Measurements from ENCODE around the gene IL4. TPM values are rescaled to one million over a fixed set of nuclear protein-coding genes. Genes with fewer than 3 reads are reported as not detected.

The IL4 gene
- total RNA-seq, 2 experiments from 2014 or later = not detected

DNA sequence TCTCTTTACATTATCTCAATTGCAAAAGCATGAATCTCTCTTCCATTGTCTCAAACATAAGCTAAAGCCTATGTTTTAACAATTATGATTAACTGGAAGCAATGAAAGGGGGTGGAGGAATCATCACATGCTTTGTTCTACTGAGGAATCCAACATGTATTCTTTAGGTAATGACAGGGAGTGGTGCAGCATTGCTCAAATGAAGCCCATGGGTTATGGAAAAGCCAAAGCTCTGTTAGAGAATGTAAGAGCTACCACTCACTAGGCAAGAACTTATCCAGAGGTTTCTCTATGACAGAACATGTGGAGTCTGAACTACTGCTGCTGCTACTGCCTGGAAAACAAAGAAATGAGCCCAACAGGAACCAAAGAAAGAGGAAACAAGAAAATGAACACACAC, 34.9 kb downstream of the IL4 start:
- no peaks in the 10 kb centered on the region for H3K27me3 Mint-ChIP-seq (ENCODE audit: low read depth)
- H3K27ac Mint-ChIP-seq = no peak overlapping the region
- ChIA-PET CTCF (interaction anchor here (0.8 to 2.4 kb wide), 3 partner anchors 21 to 182 kb away, joined by 3 to 8 read pairs (median 3); no protein-coding TSS in a partner anchor), POLR2A (interaction anchor here (0.7 to 1.1 kb wide), 2 partner anchors 11 to 88 kb away, joined by 3 read pairs; no protein-coding TSS in a partner anchor)
- H3K4me1 Mint-ChIP-seq (ENCODE audit: low read depth) = peaks cover 25% of the 10 kb centered on the region
- H3K4me3 Mint-ChIP-seq = no peak overlapping the region
- peaks cover 29% of the 10 kb centered on the region for H3K36me3 Mint-ChIP-seq (ENCODE audit: low read depth)
- DNase-seq (no peak), ATAC-seq (no peak)
- no peaks in the 10 kb centered on the region for H3K9me3 Mint-ChIP-seq (ENCODE audit: insufficient read depth)

DNA sequence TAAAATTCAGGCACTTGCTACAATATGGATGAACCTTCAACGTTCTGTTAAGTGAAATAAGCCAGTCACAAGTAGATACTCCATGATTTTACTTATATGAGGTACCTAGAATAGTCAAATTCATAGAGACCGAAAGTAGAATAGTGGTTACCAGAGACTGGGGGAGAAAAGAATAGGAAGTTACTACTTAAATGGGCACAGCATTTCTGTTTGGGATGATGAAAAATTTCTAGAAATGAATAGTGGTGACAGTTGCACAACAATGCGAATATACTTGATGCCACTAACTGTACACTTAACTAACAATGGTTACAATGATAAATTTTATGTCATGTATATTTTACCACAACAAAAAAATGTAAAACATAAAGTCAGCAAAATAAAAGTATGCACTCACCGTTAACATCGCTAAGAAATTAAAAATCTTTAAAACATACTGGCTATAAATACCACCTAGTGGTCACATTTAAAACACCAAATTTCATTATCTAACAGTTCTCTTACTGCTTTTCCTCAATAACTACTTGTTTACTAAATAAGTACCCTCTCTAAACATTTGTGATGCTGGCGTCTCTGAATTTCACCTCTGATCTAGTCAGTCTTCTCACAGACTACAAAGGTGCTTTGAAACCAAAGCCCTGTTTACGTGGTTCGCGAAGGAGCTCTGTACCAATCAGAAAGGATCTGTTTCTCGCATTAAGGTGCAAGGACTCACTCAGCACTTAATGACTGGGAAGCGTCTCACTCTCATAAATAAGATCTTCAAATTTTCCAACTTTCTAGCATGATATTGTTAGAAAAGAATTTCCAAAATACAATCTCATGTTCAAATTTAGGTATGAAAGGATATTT, 40.9 kb downstream of the IL4 start:
- ATAC-seq = no peak
- ChIA-PET CTCF (interaction anchor here (0.6 to 2.4 kb wide), 23 partner anchors 11 to 347 kb away, joined by 3 to 15 read pairs (median 4); partner anchors contain the start of genes IL13 and KIF3A), POLR2A (no interaction called here)
- Mint-ChIP-seq H3K36me3 (ENCODE audit: low read depth) (peaks cover 25% of the 10 kb centered on the region), H3K27ac (peak overlapping the region; percentile 29), H3K4me1 (ENCODE audit: low read depth) (peaks cover 17% of the 10 kb centered on the region), H3K27me3 (ENCODE audit: low read depth) (no peaks in the 10 kb centered on the region), H3K9me3 (ENCODE audit: insufficient read depth) (no peaks in the 10 kb centered on the region), H3K4me3 (peak overlapping the region; percentile 3)
- no peak for DNase-seq

DNA sequence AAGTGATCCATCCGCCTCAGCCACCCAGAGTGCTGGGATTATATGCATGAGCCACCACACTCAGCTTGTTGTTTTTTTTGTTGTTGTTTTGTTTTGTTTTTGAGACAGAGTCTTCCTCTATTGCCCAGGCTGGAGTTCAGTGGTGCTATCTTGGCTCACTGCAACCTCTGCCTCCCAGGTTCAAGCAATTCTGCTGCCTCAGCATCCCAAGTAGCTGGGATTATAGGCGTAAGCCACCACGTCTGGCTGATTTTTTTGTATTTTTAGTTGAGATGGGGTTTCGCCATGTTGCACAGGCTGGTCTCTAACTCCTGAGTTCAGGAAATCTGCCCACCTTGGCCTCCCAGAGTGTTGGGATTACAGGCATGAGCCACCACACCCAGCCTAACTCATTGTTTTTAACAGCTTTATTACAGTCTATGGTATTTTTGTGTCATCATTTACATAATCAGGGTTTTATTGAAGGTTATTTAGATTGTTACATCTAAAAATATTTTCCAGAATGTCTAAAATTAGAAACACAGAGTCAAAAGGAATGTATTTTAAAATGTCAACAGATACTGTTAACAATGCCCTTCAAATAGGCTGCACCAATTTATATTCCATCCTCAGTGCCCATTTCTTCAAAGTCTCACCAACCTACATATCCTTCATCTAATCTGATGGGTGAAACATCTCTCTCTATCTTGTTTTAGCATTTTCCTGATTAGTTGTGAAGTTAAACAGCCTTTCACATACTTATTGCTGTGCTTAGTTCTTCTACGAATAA, 44.9 kb downstream of the IL4 start:
- ATAC-seq = no peak
- H3K27ac Mint-ChIP-seq = no peak overlapping the region
- no peaks in the 10 kb centered on the region for H3K9me3 Mint-ChIP-seq (ENCODE audit: insufficient read depth)
- H3K4me3 Mint-ChIP-seq = no peak overlapping the region
- ChIA-PET POLR2A (interaction anchor here (0.7 kb wide), 1 partner anchor 174 kb away, joined by 6 read pairs; no protein-coding TSS in a partner anchor), CTCF (interaction anchor here (1.4 kb wide), 1 partner anchor 16 kb away, joined by 4 read pairs; no protein-coding TSS in a partner anchor)
- H3K27me3 Mint-ChIP-seq (ENCODE audit: low read depth) = no peaks in the 10 kb centered on the region
- H3K4me1 Mint-ChIP-seq (ENCODE audit: low read depth) = peaks cover 16% of the 10 kb centered on the region
- peaks cover 29% of the 10 kb centered on the region for H3K36me3 Mint-ChIP-seq (ENCODE audit: low read depth)
- no peak for DNase-seq

DNA sequence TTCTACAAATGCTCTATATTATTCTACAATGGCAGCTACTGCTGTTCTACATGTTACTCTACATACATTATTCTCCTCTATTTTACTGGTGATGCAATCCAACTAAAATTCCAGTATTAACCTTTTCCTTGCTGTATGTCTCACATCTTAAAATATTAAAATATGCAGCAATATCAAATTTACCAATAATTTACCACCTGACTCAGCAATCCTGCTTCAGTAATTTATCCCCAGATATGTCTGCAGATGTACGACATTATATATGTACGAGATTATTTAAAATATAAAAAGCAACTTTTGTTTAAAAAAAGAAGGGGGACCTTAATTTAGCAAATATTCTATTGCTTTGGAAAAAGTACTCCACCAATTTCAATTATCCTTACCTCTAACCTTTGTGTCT, 52.0 kb downstream of the IL4 start:
- Mint-ChIP-seq H3K4me3 (no peak overlapping the region), H3K27ac (no peak overlapping the region)

DNA sequence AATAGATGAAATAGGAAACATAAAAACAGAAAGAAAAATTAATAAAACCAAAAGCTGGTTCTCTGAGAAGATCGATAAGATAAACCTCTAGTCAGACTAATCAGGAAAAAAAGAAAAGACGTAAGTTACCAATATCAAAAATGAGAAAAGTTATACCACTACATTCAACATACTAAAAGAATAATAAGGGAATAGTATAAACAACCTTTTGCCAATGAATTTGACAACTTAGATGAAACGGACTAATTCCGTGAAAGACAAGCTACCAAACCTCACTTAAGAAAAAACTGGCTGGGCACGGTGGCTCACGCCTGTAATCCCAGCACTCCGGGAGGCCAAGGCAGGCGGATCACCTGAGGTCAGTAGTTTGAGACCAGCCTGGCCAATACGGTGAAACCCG, 56.1 kb downstream of the IL4 start:
- POLR2A ChIA-PET = no interaction called here
- no peak overlapping the region for H3K4me3 Mint-ChIP-seq
- peaks cover 25% of the 10 kb centered on the region for H3K36me3 Mint-ChIP-seq (ENCODE audit: low read depth)
- H3K9me3 Mint-ChIP-seq (ENCODE audit: insufficient read depth) = no peaks in the 10 kb centered on the region
- H3K4me1 Mint-ChIP-seq (ENCODE audit: low read depth) = peaks cover 5% of the 10 kb centered on the region
- CTCF ChIA-PET = interaction anchor here (0.9 kb wide), 1 partner anchor 202 kb away, joined by 5 read pairs; no protein-coding TSS in a partner anchor
- H3K27me3 Mint-ChIP-seq (ENCODE audit: low read depth) = no peaks in the 10 kb centered on the region
- DNase-seq = no peak
- ATAC-seq = no peak
- H3K27ac Mint-ChIP-seq = no peak overlapping the region

More for the DNA sequence above, 52.0 kb downstream of the IL4 start:
- peaks cover 1% of the 10 kb centered on the region for H3K4me1 Mint-ChIP-seq (ENCODE audit: low read depth)
- no peaks in the 10 kb centered on the region for H3K9me3 Mint-ChIP-seq (ENCODE audit: insufficient read depth)
- no peak for DNase-seq
- no peak for ATAC-seq
- CTCF ChIA-PET = interaction anchor here (1.1 to 2.0 kb wide), 3 partner anchors 10 to 22 kb away, joined by 3 to 11 read pairs (median 4); partner anchors contain the start of gene CCNI2
- no peaks in the 10 kb centered on the region for H3K27me3 Mint-ChIP-seq (ENCODE audit: low read depth)
- POLR2A ChIA-PET = no interaction called here
- peaks cover 35% of the 10 kb centered on the region for H3K36me3 Mint-ChIP-seq (ENCODE audit: low read depth)

Other genes with a start within 250 kb of the IL4 start
- gene IRF1, start 183.2 kb upstream of the IL4 start, total RNA-seq = 100 to 1,000 TPM; 221 to 228 TPM
- gene IL5, start 130.5 kb upstream of the IL4 start, total RNA-seq = under 1 TPM in 1 of 2 experiments, not detected in 1; 0.71 TPM
- gene RAD50, start 117.0 kb upstream of the IL4 start, total RNA-seq = 10 to 100 TPM; 30.4 to 34.5 TPM
- gene IL13, start 15.8 kb upstream of the IL4 start, total RNA-seq = 1 to 10 TPM; 1.4 to 1.6 TPM
- 10 to 100 TPM; 14.0 to 15.7 TPM for gene KIF3A, start 63.6 kb downstream of the IL4 start, total RNA-seq
- 1 to 10 TPM; 8.3 to 9.5 TPM for gene CCNI2, start 73.4 kb downstream of the IL4 start, total RNA-seq
- 10 to 100 TPM; 35.1 to 35.3 TPM for gene SEPTIN8, start 103.2 kb downstream of the IL4 start, total RNA-seq
- gene SOWAHA, start 139.3 kb downstream of the IL4 start, total RNA-seq = not detected
- gene SHROOM1, start 156.7 kb downstream of the IL4 start, total RNA-seq = 1 to 10 TPM; 2.9 to 3.3 TPM
- gene GDF9, start 192.5 kb downstream of the IL4 start, total RNA-seq = under 1 TPM; 0.52 to 0.92 TPM
- 100 to 1,000 TPM; 381 to 396 TPM for gene UQCRQ, start 192.7 kb downstream of the IL4 start, total RNA-seq
- gene LEAP2, start 199.7 kb downstream of the IL4 start, total RNA-seq = 1 to 10 TPM; 3.4 to 3.7 TPM